Spinal cord (tissue), 10 donors: ENCODE results near the gene SIPA1L3. TPM values are rescaled to one million over a fixed set of nuclear protein-coding genes. Genes with fewer than 3 reads are reported as not detected.
A peak's percentile ranks its signal among the peaks of the same experiment; 100 is the strongest.

Experiments
- DNase-seq, 6 donors: peaks; one replicate each; pipeline versions ENCODE4 v3.0.0 to v3.0.0-alpha.2; 2013 to 2015; ENCODE audit warnings: low spot score in 6 of 6, low read depth in 4 of 6
- H3K27ac ChIP-seq: one replicate; pipeline ENCODE4 v1.5.1; 2013; ENCODE audit warnings: low read depth, low read length, control low read depth
- H3K27me3 ChIP-seq: one replicate; pipeline ENCODE4 v1.6.1; 2013; ENCODE audit warnings: low read length; ENCODE audit not compliant: control insufficient read depth, insufficient read depth
- H3K36me3 ChIP-seq: one replicate; pipeline ENCODE4 v1.6.1; 2013; ENCODE audit warnings: low read length; ENCODE audit not compliant: control insufficient read depth, insufficient read depth
- H3K4me1 ChIP-seq: one replicate; pipeline ENCODE4 v1.6.1; 2013; ENCODE audit warnings: low read length; ENCODE audit not compliant: control insufficient read depth, insufficient read depth
- H3K4me3 ChIP-seq: one replicate; pipeline ENCODE4 v1.5.1; 2013; ENCODE audit warnings: low read depth, low read length, control low read depth
- H3K9me3 ChIP-seq: one replicate; pipeline ENCODE4 v1.6.1; 2013; ENCODE audit warnings: low read length; ENCODE audit not compliant: control insufficient read depth, insufficient read depth
- WGBS: methylation state at CpG from one replicate; pipeline ENCODE4 v1.1.5; 2013; ENCODE audit warnings: missing lambda C conversion rate; ENCODE audit not compliant: insufficient coverage; 5-methylcytosine and 5-hydroxymethylcytosine counted together
- polyA plus RNA-seq, 2 donors: library from polyadenylated mRNA; unstranded; fragments of 120-200 nt; gene quantifications; one replicate each; pipeline ENCODE4 v1.2.1, GENCODE V29; 2013; ENCODE audit not compliant: insufficient read length in 2 of 2
- total RNA-seq, 2 donors: library from RNA; depleted of rRNA in 1 of 2; stranded (reverse); fragments of 120-200 nt in 1 of 2; fragments of >200 nt in 1 of 2; gene quantifications; one replicate each; pipeline versions ENCODE4 v1.2.3 to v1.2.4, GENCODE V29; 2013 to 2014
- donor health status: healthy.

SIPA1L3 gene
- total and polyA plus RNA-seq, 4 donors: 13.6 to 34.8 (median 21.9) TPM

DNA sequence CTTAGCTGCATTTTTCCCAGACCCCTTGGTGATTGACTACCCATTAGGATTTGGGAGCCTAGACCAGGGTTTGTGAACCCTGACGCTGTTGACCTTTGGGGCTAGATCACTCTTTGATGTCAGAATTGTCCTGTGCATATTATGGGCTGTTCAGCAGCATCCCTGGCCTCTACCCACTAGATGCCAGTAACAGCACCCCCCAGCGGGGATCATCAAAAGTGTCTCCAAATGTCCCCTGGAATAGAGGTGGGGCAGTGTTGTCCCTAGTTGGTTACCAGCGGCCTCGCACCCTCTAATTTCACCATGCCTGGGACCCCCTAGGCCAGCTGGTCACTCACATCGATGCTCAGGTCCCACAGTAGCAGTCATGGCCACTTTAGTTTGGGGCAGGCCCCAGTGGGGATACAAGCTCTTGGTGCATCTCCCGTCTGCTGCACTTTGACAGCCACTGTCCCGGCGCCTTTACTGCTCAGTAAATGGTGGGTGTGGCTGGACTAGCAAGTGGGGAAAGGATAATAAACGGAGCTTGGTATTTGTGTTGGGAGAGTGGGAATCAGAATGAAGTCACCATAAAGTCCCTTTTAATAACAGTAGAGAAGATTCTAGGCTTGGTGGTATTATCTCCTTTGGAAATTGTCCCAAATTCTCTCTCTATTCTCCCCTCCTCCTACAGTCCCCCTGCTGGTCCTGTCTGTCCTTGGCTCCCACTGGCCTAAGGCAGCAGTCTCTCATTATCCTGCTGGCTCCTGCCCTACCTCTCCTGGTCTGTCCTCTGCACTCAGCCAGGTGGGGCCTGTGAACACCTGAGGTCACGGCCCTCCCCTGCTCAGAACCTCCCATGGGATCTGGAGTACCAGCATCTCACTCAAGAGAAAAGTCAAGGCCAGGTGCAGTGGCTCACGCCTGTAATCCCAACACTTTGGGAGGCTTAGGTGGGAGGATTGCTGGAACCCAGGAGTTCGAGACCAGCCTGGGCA is 80.6 kb downstream of the SIPA1L3 start:
- Histone ChIP-seq H3K27me3 (no peaks in the 10 kb centered on the region), H3K36me3 (peaks cover 4% of the 10 kb centered on the region), H3K9me3 (no peaks in the 10 kb centered on the region), H3K4me3 (no peak overlapping the region), H3K27ac (no peak overlapping the region), H3K4me1 (peaks cover 59% of the 10 kb centered on the region)
- WGBS: 56% methylated on average over 5 of the region's 12 CpGs
- no peak for DNase-seq

DNA sequence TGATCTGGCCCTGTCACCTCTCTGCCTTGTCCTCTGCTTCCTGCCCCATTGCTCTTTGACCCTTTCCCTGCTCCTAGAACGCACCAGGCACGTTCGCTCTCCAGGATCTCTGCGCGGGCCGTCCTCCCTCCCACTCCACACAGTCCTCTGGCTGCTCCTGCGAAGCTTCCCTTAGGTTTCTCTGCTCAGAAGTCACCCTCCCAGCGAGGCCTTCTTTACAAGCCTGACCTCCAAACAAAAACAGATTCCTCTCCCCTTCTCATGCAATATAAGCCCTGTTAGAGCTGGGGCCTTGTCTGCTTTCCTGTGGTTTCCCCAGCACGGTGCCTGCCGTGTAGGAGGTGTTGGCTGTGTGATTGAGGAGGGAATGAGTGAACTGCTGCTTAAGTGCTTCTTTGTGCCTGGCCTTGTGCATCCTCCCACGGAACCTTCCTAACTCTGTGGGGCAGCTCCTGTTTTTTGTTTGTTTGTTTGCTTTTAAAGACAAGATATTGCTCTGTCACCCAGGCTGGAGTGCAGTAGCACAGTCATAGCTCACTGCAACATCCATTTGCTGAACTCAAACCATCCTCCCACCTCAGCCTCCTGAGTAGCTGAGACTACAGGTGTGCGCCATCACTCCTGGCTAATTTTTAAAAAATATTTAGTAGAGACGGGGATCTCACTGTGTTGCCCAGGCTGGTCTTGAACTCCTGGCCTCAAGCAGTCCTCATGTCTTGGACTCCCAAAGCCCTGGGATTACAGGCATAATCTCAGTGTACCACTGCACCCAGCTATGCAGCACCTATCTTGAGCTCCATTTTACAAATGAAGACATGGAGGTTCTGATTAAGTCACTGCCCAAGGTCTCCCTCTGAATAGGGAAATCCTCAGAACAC is 82.0 kb downstream of the SIPA1L3 start:
- Histone ChIP-seq H3K9me3 (no peaks in the 10 kb centered on the region), H3K27me3 (no peaks in the 10 kb centered on the region), H3K36me3 (peaks cover 7% of the 10 kb centered on the region), H3K4me3 (no peak overlapping the region), H3K27ac (no peak overlapping the region), H3K4me1 (peaks cover 52% of the 10 kb centered on the region)
- peak in 1 of 6 donors; percentile 32 for DNase-seq
- 69% methylated on average over 11 of the region's 13 CpGs for WGBS

DNA sequence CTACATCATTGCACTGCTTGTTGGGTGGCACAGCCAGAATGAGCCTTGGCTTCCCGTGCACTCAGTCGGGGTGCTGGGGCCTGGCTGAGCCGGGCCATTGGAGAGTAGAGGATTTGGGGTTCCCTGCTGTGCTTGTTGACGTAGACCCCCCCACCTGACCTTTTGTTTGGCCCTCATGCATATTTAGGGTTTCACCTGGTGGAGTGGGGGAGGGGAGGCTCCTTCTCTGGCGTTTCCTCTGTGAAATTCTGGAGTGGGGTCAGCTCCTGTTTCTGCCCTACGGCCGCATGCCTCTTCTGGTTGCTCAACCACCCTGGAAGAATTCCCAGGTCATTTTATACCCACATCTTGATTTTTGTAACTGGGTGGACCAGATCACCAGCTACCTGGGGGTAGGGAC is 82.8 kb downstream of the SIPA1L3 start:
- Histone ChIP-seq H3K36me3 (peaks cover 10% of the 10 kb centered on the region), H3K9me3 (no peaks in the 10 kb centered on the region), H3K4me1 (peaks cover 49% of the 10 kb centered on the region), H3K27me3 (no peaks in the 10 kb centered on the region), H3K4me3 (no peak overlapping the region), H3K27ac (no peak overlapping the region)
- DNase-seq: no peak
- 50% methylated on average over 4 of the region's 7 CpGs for WGBS

DNA sequence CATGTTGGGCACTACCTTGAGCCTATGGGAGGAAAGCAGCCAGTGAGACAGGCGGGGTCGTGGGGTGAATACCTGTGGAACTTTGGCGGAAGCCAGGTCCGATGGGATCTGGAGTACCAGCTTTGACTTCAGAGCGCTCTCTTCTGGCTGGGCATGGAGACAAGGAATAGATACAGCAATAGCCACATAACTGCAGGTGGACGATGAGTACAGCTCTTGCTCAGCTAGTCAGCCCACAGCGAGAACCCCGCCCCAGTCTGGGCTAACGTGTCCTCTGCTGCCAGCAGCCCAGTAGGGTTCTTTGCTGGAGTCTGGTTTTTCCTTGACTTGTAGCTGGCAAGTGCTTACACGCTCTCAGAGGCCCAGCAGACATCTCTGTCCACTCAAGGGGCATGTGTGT is 83.4 kb downstream of the SIPA1L3 start:
- DNase-seq: no peak
- H3K27me3 ChIP-seq: no peaks in the 10 kb centered on the region
- H3K4me3 ChIP-seq: no peak overlapping the region
- peaks cover 48% of the 10 kb centered on the region for H3K4me1 ChIP-seq
- no peak overlapping the region for H3K27ac ChIP-seq
- WGBS: 74% methylated on average over 10 of the region's 10 CpGs
- no peaks in the 10 kb centered on the region for H3K9me3 ChIP-seq
- peaks cover 11% of the 10 kb centered on the region for H3K36me3 ChIP-seq

DNA sequence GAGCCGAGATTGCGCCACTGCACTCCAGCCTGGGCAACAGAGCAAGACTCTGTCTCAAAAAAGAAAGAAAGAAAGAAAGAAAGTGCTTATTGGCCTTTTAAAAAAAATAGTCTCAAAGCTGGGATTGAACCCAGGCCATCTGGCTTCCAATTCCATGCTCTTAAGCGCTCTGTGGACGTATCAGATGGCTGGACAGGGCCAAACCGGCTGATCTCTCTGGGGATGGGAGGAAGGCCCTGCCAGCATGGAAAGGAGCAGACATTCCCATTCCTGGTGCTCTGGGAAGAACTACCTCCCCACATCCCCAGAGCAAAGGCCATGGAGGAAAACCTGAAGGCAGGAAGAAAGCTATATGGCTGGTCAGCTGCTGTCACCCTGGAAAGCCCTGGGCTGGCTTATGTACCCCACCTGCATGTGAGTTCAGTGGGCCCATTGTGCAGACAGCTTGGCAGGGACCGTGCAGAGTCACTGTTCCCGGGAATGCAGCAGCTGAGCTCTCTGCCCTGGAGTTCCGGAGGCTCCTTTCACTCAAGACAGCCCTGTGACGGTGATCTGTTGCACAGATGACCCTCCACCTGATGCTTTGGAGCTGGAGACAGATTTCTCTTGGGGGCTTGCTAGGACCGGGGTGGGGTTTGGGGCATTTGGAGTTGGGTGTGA is 84.3 kb downstream of the SIPA1L3 start:
- no peak overlapping the region for H3K27ac ChIP-seq
- no peak overlapping the region for H3K4me3 ChIP-seq
- H3K36me3 ChIP-seq: peaks cover 10% of the 10 kb centered on the region
- H3K27me3 ChIP-seq: no peaks in the 10 kb centered on the region
- no peak for DNase-seq
- no peaks in the 10 kb centered on the region for H3K9me3 ChIP-seq
- H3K4me1 ChIP-seq: peaks cover 40% of the 10 kb centered on the region
- 56% methylated on average over 10 of the region's 10 CpGs for WGBS

DNA sequence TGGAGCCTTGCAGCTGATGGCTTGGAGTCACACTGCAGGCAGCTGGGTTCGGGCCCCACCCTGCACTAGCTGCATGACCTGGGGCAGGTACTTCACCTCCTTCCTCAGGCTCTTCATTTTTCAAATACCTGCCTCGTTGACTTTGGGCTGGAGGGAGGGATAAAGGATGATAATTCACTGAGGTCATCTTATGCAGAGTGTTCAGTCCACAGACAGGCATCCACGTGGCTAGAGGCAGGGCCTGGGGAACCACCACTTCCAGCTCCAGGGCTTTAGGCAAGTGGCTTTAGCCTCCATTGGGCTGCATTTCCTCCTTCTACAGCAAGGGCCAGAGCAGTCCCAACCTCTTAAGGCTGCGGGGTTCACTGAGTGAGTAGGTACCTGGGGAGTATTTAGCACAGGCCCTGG is 84.8 kb downstream of the SIPA1L3 start:
- Histone ChIP-seq H3K27me3 (no peaks in the 10 kb centered on the region), H3K36me3 (peaks cover 10% of the 10 kb centered on the region), H3K9me3 (no peaks in the 10 kb centered on the region), H3K4me1 (peaks cover 34% of the 10 kb centered on the region), H3K4me3 (no peak overlapping the region), H3K27ac (no peak overlapping the region)
- 70% methylated on average over 2 of the region's 4 CpGs for WGBS
- no peak for DNase-seq

DNA sequence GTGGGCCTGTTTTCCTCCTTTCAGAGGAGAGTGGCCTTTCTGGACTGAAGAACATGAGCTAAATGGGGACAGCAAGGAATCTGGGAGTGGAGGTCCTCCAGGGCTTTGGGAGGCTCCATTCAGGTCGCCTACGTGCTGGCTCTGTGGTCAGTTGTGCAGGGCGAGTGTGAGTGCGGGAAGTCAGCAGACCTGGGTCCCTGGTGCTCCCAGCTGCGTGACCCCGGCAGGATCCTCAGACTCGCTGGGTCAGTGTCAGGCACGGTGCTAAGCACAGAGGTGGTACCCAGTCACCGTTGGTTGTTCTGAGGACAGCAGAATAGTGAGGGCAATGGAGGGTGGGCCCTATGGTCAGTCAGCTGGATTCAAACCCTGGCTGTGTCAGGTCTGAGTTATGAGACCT is 85.8 kb downstream of the SIPA1L3 start:
- Histone ChIP-seq H3K27ac (no peak overlapping the region), H3K9me3 (no peaks in the 10 kb centered on the region), H3K4me1 (peaks cover 26% of the 10 kb centered on the region), H3K36me3 (peaks cover 10% of the 10 kb centered on the region), H3K4me3 (no peak overlapping the region), H3K27me3 (no peaks in the 10 kb centered on the region)
- no peak for DNase-seq
- 97% methylated on average over 9 of the region's 9 CpGs for WGBS

DNA sequence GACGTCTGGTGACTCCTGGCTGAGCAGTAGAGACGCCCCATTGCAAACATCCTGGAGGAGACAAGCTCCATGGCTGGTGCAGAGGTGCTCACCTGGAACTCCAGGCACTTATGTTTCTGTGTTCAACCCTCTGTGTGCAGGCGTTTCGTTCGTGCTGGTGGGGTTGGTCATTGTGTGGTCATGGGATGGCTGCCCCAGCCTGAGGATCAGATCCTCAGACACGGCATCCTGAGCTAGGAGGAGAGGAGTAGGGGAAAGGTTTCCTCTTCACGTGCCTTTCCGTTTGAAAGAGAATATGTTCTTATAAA is 87.8 kb downstream of the SIPA1L3 start:
- Histone ChIP-seq H3K4me1 (peaks cover 18% of the 10 kb centered on the region), H3K27me3 (no peaks in the 10 kb centered on the region), H3K9me3 (no peaks in the 10 kb centered on the region), H3K27ac (no peak overlapping the region), H3K36me3 (peaks cover 10% of the 10 kb centered on the region), H3K4me3 (no peak overlapping the region)
- 80% methylated on average over 6 of the region's 8 CpGs for whole genome bisulfite sequencing
- no peak for DNase-seq

DNA sequence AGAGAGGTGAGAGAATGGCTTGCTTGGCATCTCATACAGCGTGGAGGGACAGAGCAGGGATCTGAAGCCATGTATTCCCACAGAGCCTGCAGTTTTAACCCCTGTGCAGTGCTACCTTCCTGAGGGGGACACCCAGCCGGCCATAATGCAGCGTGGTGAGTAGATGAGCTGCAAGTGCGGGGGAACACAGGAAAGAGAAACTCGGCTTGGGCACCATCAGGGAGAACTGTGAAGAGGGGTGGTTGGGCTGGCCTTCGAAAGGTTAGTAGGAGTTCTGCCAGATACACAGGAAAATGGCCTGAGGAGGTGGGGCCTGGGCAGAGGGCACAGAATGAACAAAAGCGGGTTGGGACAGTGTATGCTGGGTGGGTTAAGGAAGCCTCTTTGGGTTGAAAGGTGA is 88.3 kb downstream of the SIPA1L3 start:
- DNase-seq: no peak
- Histone ChIP-seq H3K36me3 (peaks cover 10% of the 10 kb centered on the region), H3K27me3 (no peaks in the 10 kb centered on the region), H3K4me3 (no peak overlapping the region), H3K9me3 (no peaks in the 10 kb centered on the region), H3K27ac (no peak overlapping the region), H3K4me1 (peaks cover 16% of the 10 kb centered on the region)
- WGBS: 97% methylated on average over 6 of the region's 7 CpGs
